Astrocyte (in vitro differentiated cells and primary cell): ENCODE measurements around the gene APOL6.

Experiments
- EZH2 ChIP-seq: IDR thresholded peaks from 2 replicates; pipeline ENCODE4 v1.6.1; 2012; ENCODE audit warnings: mild to moderate bottlenecking, low read length, inconsistent platforms; ENCODE audit not compliant: insufficient read depth
- TF ChIP-seq, protein P1 (sequence below): IDR thresholded peaks from 2 replicates; pipeline ENCODE4 v1.5.1; 2011; ENCODE audit warnings: low read depth, mild to moderate bottlenecking, inconsistent platforms, low read length, moderate library complexity; ENCODE audit not compliant: insufficient read depth

DNA sequence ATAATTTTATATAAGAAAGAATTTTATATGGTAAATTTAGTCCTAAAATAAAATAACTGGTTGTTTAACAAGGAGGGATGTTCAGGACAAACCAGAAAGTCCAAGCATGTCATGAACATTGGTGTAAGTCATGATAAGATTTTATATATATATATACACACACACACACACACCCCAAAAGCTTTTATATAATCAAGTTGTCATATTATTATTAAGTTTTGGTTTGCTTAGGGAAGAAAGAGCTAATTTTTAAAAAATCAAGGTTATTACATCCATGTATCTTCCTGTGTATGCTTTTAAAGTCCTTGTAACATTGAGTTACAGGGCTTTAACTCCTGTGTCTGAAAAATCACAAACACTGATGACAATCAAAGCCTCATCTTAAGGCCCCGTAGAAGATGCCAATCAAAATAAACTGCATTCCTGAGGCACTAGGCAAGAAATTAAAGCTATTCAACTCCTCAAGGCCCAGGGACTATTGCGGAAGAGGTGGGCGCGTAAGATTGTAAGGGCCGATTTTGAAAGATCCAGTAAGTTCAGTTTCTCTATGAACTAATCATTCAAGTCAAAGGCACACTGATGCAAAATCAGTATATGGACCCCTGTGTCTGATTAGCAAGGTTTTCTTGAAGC lies 16.8 kb downstream of the APOL6 start:
- TF ChIP-seq, protein P1, sequence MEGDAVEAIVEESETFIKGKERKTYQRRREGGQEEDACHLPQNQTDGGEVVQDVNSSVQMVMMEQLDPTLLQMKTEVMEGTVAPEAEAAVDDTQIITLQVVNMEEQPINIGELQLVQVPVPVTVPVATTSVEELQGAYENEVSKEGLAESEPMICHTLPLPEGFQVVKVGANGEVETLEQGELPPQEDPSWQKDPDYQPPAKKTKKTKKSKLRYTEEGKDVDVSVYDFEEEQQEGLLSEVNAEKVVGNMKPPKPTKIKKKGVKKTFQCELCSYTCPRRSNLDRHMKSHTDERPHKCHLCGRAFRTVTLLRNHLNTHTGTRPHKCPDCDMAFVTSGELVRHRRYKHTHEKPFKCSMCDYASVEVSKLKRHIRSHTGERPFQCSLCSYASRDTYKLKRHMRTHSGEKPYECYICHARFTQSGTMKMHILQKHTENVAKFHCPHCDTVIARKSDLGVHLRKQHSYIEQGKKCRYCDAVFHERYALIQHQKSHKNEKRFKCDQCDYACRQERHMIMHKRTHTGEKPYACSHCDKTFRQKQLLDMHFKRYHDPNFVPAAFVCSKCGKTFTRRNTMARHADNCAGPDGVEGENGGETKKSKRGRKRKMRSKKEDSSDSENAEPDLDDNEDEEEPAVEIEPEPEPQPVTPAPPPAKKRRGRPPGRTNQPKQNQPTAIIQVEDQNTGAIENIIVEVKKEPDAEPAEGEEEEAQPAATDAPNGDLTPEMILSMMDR, result no peak
- TF ChIP-seq EZH2, result no peak
